Measurements from ENCODE around the gene EML6.

EML6 gene

DNA sequence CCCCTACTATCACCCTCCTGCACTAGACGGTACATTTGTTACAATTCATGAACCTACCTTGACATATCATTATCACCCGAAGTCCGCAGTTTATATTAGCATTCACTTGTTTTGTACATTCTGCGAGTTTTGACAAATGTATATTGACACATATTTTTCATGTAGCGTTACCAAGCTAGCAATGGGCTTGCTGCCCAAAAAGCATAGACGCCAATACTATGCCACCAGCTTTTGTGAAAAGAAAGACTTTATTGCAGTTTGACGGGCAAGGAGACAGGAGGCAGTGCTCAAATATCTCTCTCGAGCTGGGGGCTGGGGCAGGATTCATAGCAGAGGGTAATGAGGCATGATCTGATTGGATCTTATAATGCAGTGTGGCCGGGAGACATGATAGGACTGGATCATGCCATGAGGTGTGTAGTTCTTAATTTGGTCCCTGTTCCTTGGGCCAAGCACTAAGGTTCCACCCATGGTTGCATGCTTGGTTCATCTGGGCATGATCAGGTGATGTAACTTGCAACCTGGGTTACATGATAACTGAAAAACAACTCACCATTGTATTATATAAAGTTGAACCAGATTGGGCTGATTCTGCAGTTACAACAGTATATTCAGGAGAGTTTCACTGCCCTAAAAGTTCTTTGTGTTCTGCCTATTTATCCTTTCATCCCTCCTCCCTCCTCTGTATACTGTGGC is 164.5 kb downstream of the EML6 start:
- no peak for DNase-seq

DNA sequence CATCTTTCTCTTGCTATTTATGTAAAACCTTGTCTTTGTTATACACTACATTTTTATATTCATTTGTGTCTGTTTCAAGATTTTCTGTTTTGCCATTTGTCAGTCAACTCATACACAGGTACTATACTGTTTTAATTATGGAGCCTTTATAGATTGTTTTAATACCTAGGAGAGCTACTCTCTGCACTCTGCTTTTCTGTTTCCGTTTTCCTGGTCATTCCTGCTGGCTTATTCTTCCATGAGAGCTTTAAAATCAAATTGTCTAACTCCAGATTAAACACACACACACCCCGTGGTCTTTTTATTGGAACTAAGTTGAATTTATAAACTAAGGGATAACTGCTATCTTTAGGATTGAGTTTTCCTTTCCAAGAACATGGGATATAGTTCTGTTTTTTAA is 165.6 kb downstream of the EML6 start:
- DNase-seq, result no peak

DNA sequence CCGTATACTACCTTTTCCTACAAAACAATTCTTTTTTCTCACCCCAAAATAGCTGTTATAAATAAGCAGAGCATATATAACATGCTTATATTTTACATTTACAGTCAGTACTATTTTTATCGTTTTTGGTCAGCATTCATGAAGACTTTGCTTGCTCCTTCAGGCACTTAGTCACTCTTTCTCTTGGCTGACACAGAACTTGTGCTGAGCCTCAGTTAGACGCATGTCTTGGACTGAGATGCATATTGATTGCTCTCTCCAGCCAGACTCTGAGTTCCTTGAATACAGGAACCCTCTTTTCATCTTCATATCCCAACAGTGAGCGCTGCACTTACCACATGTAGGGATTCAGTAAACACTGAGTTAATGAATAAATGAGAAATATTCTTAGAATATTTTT is 168.4 kb downstream of the EML6 start:
- no peak for DNase-seq

DNA sequence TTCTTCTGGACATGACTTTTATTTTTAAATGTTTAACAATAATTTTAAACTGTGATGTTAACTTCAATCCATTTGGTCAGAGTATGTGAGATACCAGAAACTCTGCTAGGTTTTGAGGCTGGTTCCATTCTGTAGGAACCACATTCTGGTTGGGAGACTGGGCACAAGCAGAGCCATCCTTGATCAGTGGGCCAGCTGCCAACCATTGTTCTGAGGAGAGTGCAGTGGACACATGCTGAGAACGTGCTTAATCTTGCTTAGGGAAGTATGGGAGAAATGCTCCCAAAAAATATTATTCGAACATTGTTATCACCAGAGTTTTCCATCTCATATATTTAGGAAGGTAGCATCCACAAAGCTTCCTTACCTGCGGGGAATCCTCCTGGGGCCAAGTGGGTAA is 171.0 kb downstream of the EML6 start:
- DNase-seq, result no peak

DNA sequence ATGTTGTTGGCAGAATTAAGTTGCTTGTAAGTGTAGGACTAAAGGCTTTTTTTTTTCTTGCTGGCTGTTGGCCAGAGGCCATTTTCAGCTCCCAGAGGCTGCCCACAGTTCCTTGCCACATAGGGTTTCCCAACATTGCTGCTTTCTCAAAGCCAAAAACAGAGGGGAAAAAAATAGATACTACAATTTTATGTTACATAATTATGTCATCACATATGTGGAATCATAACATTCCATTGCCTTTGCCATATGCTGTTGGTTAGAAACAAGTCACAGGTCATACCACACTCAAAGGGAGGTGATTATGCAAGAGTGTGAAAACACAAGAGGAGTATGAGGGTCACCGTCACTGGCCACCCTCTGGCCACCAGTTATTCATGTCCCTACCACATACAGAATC is 172.3 kb downstream of the EML6 start:
- DNase-seq, result no peak

DNA sequence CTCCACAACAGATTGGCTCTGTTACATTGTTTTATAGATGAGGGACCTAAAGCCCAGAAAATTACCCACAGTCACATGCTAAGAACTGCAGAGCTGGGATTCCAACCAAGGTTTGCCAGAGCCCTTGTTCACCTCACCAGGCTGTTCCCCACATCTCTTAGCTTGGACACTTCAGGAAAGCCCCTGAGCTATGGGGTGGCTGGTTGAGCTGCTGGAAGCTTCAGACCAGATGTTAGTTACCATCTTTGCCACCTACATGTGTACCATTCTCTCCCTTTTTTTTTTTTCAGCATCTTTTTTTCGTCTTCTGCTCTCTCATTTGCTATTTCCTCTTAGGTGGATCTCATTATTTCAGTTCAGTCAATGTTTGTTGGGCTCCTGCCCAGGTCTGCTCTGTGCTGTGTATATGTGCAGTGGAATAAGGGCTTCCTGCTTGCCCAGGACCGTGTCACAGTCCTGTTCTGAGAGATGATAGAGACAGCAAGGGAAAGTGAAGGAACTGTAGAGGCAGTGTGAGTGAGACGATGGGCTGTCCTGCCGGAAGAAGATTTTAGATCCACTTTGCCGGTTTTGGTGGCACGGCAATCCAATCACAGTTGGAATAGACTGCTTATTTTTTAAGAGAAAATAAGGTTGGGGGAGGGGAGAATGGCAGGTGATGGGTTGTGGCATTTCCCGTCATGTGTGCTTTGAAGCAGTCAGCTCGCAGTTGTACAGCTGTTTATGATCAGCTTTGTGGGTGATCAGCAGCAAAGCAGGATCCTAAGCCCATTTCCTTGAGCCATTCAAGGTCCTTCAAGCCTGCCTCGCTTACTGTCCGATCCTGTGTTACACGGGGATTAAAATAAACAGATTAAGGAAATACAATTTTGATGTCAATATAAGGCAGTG is 174.2 kb downstream of the EML6 start:
- no peak for DNase-seq

DNA sequence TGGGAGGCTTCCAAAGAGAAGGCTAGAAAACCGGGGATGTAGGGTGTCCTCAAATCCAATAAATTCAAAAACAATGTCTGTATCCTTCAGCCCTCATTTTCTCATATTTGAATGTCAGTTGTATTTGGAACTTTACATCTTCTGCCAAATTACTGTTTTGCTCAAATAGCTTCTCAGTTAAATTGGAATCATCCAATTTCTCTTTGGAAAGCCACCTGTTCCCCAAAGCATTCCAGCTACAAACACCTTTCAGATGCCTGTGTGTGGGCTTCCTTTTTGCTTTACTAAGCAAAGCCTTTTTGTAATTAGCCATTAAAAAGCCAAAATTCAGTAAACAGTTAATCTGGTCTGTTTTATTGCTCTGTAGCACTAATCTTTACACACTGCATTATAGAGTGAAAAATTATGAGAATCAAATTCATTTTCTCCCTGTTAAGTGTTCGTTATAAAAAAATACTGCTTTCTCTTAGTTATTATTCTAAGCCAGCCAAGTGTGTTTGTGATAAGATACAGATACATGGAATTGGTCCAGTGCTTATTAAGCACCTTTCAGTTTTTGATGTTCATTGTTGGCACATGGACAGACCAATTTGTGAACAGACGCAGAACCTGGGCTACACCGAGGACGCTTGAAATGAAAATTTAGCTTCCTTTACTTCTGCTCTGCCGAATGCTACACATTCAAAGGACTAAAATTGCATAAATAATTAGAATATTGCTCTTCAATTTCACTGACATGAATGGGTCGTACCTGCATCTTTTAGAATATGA is 175.2 kb downstream of the EML6 start:
- no peak for DNase-seq

DNA sequence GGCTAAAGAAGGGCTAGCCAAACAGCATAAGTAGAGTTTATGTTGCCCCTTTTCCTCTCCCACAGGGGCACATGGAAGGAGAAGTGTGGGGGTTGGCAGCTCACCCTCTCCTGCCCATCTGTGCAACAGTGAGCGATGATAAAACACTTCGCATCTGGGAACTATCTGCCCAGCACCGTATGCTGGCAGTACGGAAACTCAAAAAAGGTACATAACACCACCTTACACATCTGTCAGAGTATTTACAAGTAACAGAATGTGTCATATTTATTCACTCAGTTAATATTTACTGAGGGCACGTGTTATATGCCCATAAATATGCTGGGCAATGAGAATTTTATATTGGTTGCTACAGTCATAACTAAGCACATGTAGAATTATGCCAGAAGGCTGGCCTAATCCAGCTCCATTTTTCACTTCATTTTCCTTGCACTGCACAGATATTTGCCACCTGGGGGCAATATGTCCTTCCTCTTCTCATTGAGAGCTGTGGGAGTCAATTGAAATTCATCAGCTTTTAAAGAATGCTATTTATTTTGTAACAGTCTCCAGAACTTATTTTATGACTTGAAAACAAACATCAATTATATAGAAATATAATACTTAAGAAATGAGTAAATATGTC is 176.2 kb downstream of the EML6 start:
- peak; percentile 45 for DNase-seq

DNA sequence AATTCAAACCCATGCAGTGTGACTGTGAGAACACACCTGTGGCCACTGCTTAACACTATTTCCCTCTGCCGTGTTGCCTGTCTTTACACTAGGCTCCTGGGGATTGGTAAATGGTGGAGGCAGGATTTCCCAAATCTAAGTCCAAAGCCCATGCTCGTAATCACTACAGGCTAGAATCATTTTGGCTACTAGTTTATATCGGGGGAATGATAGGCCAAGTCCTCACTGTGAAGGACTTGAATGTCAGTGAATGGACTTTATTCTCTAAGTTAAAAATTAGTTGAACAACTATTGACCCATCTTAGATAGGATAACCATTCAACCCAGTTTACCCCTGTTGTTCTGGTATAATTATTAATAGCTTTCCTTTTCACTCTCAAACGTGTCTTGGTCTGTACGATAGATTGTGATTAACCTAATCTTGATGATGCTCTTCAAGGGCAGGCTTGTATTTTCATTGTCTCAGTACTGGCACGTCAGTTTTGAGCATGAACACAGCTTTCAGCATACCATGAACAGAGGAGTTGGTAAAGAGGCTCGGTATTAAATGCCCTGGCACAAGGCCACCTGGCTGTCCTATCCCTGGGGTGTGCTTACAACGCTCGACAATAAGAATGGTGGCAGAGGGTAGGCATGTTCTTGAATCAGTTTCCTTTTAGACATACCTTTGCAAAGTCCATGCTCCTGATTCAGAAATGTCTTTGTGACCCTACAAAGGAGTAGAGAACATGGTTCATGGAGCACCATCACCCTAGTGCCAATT is 177.9 kb downstream of the EML6 start:
- DNase-seq, result no peak

DNA sequence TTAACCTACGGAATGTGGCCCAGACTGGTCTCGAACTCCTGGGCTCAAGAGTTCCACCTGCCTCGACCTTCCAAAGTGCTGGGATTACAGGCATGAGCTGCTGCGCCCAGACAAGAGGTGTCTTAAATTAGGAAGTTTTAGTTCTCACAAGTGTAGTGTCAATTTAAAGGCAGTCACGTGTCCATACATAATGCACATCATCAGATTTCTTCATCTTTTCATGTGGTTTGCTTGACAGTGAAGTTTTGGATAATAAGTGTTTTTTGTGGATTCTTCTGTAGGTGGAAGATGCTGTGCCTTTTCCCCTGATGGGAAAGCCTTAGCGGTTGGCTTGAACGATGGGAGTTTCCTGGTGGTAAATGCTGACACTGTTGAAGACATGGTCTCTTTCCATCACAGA is 179.3 kb downstream of the EML6 start:
- no peak for DNase-seq

DNA sequence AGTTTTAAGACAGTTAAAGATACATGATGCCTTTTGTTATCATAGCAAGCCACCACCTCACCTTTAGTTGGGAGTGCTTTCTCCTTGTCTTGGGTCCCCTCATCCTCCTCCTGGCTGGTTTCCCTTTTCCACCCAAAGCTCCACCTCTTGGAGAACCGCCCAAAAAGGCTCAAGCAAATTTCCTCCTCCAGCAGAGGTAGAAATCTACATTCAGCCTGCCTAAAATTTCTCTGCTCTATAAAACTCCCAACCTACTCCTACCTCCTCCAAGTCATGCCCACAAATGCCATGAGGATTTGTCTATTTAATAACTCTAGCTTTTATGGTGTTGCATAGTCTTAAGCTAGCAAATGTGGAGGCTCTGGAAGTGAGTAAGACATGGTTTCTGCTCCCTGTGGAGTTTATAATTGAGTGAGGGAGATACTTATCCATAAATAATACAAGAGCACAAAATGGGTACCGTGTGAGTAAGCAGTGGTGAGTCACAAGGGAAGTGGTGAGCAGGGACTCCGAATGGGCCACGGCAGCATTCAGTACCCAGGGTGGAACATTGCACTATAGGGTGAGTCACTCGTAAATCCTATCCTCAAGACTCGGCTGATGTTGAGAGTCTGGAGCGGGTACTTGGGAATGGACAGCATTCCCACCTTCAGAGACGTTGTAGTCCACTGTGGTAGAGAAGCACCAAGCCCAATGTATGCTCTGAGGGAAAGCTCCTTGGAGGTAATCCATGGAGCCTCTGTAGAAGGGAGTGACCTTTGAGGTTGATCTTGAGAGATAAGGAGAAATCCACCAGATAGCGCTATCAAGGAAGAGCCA is 180.5 kb downstream of the EML6 start:
- peak; percentile 16 for DNase-seq

DNA sequence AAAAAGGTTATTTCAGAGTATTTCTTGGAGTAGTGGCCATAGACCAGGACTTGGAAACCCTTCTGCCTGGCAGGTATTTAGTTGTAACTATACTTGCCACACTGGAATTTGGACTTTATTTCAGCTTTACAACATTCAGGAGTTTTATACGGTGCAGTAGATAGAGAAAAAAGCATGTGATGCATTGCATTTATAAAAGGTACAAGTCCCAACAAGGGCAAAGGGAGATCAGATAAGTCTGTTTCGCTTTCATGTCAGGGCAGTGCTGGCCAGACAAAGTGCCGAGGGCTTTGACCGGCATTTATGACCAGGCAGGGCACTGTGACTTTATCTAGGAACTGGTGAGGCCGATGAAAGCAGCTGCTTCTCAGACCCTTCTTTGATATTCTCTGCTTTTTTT is 181.4 kb downstream of the EML6 start:
- no peak for DNase-seq

DNA sequence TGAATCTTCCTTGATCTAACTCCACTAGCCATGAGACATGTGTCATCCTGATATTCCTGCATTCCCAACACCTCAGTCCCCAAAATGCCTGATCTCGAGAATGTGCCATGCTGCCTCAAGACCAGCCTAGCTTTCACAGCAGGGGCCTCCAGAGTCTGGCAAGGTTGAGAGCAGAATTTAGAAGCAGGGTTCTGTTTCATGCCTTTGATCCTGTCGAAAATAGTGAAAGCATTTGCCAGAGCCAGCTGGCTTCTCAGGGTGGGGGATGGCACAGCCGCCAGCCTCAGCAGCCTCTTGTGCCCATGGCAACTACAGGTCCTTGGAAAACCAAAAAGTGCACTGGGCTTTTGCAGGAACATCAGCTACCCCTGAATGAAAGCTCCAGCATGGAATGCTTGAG is 183.3 kb downstream of the EML6 start:
- peak; percentile 2 for DNase-seq

DNA sequence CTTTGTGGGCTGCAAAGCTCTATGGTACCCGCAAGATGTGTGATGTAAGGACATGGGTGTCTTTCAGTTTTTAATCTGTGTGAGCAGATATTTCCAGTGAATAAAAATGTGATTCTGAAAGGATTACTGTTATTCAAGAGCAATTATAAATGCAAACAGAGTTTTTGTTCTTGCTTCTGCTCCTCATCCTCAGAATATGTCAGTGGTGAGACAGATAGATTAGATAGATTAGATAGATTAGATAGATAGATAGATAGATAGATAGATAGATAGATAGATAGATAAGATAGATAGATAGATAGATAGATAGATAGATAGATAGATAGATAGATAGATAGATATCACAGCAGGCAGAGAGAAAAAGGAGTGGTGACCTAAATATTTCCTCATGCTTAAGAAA is 184.2 kb downstream of the EML6 start:
- DNase-seq, result no peak

DNA sequence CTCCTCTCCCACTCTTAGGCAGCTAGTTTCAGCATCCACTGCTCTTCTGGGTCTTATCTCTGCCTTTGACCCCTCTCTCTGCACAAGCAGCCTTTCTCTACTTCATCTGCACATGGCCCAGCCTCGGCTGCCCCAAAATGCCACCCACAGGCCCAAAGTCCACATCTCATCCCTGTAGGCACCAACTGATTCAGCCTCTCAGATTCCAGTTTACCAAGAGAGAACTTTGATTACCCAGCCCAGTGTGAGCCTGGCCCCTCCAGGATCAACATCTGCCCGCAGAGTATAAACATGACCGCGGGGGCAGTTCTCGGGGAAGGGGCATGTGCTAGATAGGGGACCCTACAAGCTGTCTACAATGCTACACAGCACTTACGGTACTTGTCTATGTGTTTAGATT is 185.1 kb downstream of the EML6 start:
- DNase-seq, result no peak

DNA sequence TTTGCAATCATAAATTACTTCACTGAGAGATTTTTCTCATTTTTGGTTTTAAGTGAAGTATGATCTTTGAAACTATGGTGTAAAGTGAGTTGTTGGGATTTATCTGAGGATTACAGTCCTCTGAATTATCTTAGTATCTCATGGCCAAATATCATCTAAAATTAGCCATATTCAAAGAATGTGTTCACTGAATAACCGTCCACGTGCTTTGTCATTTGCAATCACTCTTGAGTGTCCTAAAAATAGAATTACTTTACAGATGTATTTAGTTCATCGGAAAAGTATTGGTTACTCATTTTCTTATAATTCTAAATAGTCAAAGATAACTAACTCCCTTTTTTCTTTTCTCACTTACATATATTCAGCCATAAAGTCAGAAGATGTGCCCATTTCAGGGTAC is 185.5 kb downstream of the EML6 start:
- DNase-seq, result no peak

DNA sequence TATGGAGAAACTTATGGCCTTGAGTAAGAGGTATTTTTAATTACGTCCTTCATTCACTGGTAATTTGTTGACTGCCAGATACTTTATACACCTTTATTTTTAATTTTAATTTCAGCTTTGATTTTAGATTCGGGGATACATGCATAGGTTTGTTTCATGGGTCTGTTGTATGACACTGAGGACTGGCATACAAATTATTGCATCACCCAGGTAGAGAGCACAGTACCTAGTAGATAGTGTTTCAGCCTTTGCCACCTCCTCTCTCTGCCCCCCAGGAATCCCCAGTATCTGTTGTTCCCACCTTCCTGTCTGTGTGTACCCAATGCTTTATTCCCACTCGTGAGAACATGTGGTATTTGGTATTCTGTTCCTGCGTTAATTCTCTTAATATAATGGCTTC is 188.8 kb downstream of the EML6 start:
- no peak for DNase-seq

DNA sequence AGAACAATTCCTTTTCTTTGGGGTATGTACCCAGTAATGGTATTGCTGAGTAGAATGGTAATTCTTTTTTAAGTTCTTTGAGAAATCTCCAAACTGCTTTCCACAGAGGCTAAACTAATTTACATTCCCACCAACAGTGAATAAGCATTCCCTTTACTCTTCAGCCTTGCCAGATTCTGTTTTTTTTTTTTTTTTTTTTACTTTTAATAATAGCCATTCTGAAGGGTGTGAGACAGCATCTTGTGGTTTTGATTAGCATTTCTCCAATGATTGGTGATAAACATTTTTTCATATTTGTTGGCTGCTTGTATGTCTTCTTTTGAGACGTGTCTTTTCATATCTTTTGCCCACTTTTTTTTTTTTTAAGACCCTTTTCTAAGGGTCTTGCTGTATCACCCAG is 189.4 kb downstream of the EML6 start:
- no peak for DNase-seq

DNA sequence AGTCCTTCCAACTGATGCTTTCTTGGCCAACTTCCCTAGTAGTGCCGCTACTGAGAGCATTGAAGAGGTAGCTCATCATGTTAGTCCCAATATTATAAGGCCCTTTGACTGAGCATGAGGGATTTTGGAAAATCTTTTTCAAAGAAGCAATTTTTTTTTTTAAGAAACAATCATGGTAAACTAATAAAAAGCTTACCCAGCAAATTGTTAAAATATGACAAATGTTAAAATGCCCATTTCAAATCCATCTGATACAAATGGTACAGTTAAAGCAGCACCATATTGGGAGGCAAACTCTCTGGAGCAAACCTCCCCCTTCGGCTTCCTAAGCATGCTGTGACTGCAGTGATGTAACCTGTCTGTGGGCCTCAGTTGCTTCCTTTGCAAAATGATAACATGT is 191.2 kb downstream of the EML6 start:
- DNase-seq, result no peak

DNA sequence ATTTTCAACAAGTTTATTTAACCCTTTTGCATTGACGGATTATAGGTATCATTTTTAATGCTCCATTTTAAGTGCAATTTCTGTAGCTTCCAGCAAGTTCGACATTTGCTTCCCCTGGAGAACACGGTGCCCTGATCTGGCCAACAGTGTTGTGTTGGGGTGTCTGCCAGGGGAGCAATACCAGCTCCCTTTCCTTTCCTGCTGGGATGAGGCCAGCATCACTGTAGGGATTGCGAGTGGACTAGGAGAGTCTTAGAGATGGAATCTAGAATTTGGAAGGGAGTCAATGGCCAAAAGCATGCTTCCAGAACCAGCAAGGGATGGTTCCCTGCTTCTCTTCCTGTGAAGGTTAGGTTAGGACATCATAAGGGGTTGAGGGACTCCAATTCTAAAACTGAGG is 191.6 kb downstream of the EML6 start:
- no peak for DNase-seq

DNA sequence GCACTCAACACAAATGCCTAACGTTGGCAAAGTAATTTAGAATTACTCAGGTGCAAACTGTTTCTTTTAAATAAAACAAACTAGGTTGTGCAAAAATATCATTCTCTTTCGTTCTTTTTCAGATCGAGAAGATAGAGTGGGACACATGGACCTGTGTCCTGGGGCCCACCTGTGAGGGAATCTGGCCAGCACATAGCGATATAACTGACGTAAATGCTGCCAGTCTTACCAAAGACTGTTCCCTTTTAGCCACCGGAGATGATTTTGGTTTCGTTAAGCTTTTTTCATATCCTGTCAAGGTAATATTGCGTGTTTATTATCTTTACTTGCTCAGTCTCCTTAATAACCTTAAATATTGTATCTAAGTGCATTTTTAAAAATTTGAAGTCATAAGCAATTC is 193.2 kb downstream of the EML6 start:
- DNase-seq, result no peak
